CD14-positive monocyte (primary cell): Measurements from ENCODE around the gene IFIT5. TPM values are rescaled to one million over a fixed set of nuclear protein-coding genes. Genes with fewer than 3 reads are reported as not detected.
A peak's percentile ranks its signal among the peaks of the same experiment; 100 is the strongest.
"Not testable (repeated sequence)": the region's sequence is repeated elsewhere in the genome, so short reads cannot be mapped to it uniquely, and the experiment has no call there.

Experiments used
- DNase-seq, 3 donors: peaks; one replicate each; pipeline ENCODE4 v3.0.0-alpha.2; 2011 to 2022
- H2AFZ ChIP-seq: 2 replicates; pipeline ENCODE4 v1.6.0; 2012; ENCODE audit warnings: mild to moderate bottlenecking, low read depth, low read length, inconsistent platforms; ENCODE audit not compliant: insufficient read depth, poor library complexity, severe bottlenecking
- H3K27ac ChIP-seq, 2 donors: 1 replicate in 1 of 2; 2 replicates in 1 of 2; pipeline ENCODE4 v1.5.1; 2012 to 2013; ENCODE audit warnings: low read length in 2 of 2, control low read depth in 1 of 2, inconsistent platforms in 1 of 2, low read depth in 1 of 2, mild to moderate bottlenecking in 1 of 2
- H3K27me3 ChIP-seq, 2 donors: one replicate each; pipeline versions ENCODE4 v1.6.0 to v1.6.1; 2011 to 2013; ENCODE audit warnings: low read length in 2 of 2; ENCODE audit not compliant: control insufficient read depth in 2 of 2, insufficient read depth in 2 of 2
- H3K36me3 ChIP-seq, 2 donors: replicated peaks in 1 of 2; 1 replicate in 1 of 2; 2 replicates in 1 of 2; pipeline versions ENCODE4 v1.5.1 to v1.6.1; 2012 to 2013; ENCODE audit warnings: low read length in 2 of 2, control low read depth in 1 of 2, inconsistent platforms in 1 of 2, mild to moderate bottlenecking in 1 of 2; ENCODE audit not compliant: insufficient read depth in 2 of 2, control insufficient read depth in 1 of 2
- H3K4me1 ChIP-seq, 2 donors: 1 replicate in 1 of 2; 2 replicates in 1 of 2; pipeline versions ENCODE4 v1.5.1 to v1.6.1; 2012 to 2013; ENCODE audit warnings: low read length in 2 of 2, control low read depth in 1 of 2, inconsistent platforms in 1 of 2, mild to moderate bottlenecking in 1 of 2, moderate library complexity in 1 of 2; ENCODE audit not compliant: insufficient read depth in 2 of 2, control insufficient read depth in 1 of 2
- H3K4me2 ChIP-seq: replicated peaks from 2 replicates; pipeline ENCODE3; 2012; ENCODE audit warnings: low read length, moderate library complexity, mild to moderate bottlenecking; ENCODE audit not compliant: poor library complexity, severe bottlenecking; ENCODE audit errors: extremely low read depth
- H3K4me3 ChIP-seq, 3 experiments: fragments of 200-600 bp in 1 of 3; sonication (generic) in 1 of 3; replicated peaks in 1 of 3; 1 replicate in 2 of 3; 2 replicates in 1 of 3; pipeline ENCODE4 v1.5.1; 2011 to 2013; ENCODE audit warnings: low read length in 3 of 3, mild to moderate bottlenecking in 3 of 3, control low read depth in 2 of 3, low read depth in 2 of 3, inconsistent platforms in 1 of 3, moderate library complexity in 1 of 3
- H3K79me2 ChIP-seq: 2 replicates; pipeline ENCODE4 v1.6.0; 2012; ENCODE audit warnings: mild to moderate bottlenecking, control low read depth, inconsistent platforms, low read length, moderate library complexity; ENCODE audit not compliant: insufficient read depth
- H3K9ac ChIP-seq: 2 replicates; pipeline ENCODE4 v1.6.0; 2017; ENCODE audit warnings: low read length, mild to moderate bottlenecking; ENCODE audit not compliant: insufficient read depth, poor library complexity, severe bottlenecking
- H3K9me3 ChIP-seq, 2 donors: replicated peaks in 1 of 2; 1 replicate in 1 of 2; 2 replicates in 1 of 2; pipeline versions ENCODE4 v1.5.1 to v1.6.1; 2012 to 2013; ENCODE audit warnings: low read length in 2 of 2, control low read depth in 1 of 2; ENCODE audit not compliant: control insufficient read depth in 1 of 2, insufficient read depth in 1 of 2
- H4K20me1 ChIP-seq: 2 replicates; pipeline ENCODE4 v1.6.0; 2012; ENCODE audit warnings: mild to moderate bottlenecking, low read length, control low read depth, moderate library complexity; ENCODE audit not compliant: insufficient read depth
- H3K27ac Mint-ChIP-seq, 7 donors: one replicate each; pipeline ENCODE4 v1.8.0; 2020; ENCODE audit warnings: mild to moderate bottlenecking in 7 of 7, mixed read lengths in 7 of 7, moderate library complexity in 6 of 7, inconsistent platforms in 2 of 7
- H3K27me3 Mint-ChIP-seq, 3 donors: one replicate each; pipeline ENCODE4 v1.8.0; 2021 to 2022; ENCODE audit warnings: low read depth in 3 of 3, mild to moderate bottlenecking in 3 of 3, mixed read lengths in 3 of 3, moderate library complexity in 3 of 3, inconsistent platforms in 1 of 3
- H3K36me3 Mint-ChIP-seq, 2 donors: one replicate each; pipeline ENCODE4 v1.8.0; 2020; ENCODE audit warnings: mixed read lengths in 2 of 2, inconsistent platforms in 1 of 2, mild to moderate bottlenecking in 1 of 2
- H3K4me1 Mint-ChIP-seq: one replicate; pipeline ENCODE4 v1.8.0; 2020; ENCODE audit warnings: mild to moderate bottlenecking, mixed read lengths
- H3K4me3 Mint-ChIP-seq, 2 donors: one replicate each; pipeline ENCODE4 v1.8.0; 2020; ENCODE audit warnings: mild to moderate bottlenecking in 2 of 2, mixed read lengths in 2 of 2, moderate library complexity in 1 of 2
- H3K9me3 Mint-ChIP-seq, 7 donors: one replicate each; pipeline ENCODE4 v1.8.0; 2020 to 2022; ENCODE audit warnings: mixed read lengths in 7 of 7, mild to moderate bottlenecking in 6 of 7, moderate library complexity in 6 of 7, inconsistent platforms in 2 of 7
- WGBS: methylation state at CpG from one replicate; pipeline ENCODE4 v1.1.5; 2013; ENCODE audit warnings: missing lambda C conversion rate; ENCODE audit not compliant: insufficient coverage; 5-methylcytosine and 5-hydroxymethylcytosine counted together
- intact Hi-C, 2 donors: fragments of 100-400 bp; cut with micrococcal nuclease; formaldehyde crosslinking; loops; one replicate each; pipeline versions ENCODE4 v1.15.0 to v1.15.1; 2023
- polyA plus RNA-seq, 3 donors: library from polyadenylated mRNA; depleted of rRNA in 1 of 3; unstranded in 2 of 3; stranded (reverse) in 1 of 3; fragments of 300-500 nt in 2 of 3; fragments of >200 nt in 1 of 3; fragmentation: Illumina TruSeq in 2 of 3; gene quantifications; 1 replicate in 2 of 3; 2 replicates in 1 of 3; pipeline ENCODE4 v1.2.3, GENCODE V29; 2012 to 2021

The IFIT5 gene
- polyA plus RNA-seq, 3 donors, result 2.4 to 8.0 (median 5.8) TPM

DNA sequence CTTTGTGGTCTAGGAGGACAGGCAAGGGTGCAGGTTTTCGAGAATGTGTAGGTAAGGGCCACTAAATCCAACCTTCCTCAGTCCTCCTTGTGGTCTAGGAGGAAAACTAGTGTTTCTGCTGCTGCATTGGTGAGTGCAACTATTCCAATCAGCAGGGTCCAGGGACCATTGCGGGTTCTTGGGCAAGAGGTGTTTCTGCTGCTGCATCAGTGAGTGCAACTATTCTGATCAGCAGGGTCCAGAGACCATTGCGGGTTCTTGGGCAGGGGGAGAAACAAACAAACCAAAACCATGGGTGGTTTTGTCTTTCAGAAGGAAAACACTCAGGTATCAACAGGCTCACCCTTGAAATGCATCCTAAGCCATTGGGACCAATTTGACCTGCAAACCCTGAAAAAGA is 6.6 kb upstream of the IFIT5 start:
- H3K9ac ChIP-seq, H3K79me2 ChIP-seq, H2AFZ ChIP-seq, H3K27ac Mint-ChIP-seq, intact Hi-C loops, H3K4me3 Mint-ChIP-seq, H3K4me3 ChIP-seq, H3K27me3 Mint-ChIP-seq, H3K27ac ChIP-seq, H4K20me1 ChIP-seq, H3K27me3 ChIP-seq, H3K4me2 ChIP-seq, DNase-seq: not testable (repeated sequence)
- peaks cover 4 to 14% of the 10 kb centered on the region in 2 donors for H3K36me3 ChIP-seq
- Mint-ChIP-seq H3K4me1 (peaks cover 21% of the 10 kb centered on the region), H3K9me3 (peaks cover 5 to 16% (median 9%) of the 10 kb centered on the region in 7 donors), H3K36me3 (peaks cover 12 to 15% of the 10 kb centered on the region in 2 donors)
- WGBS, result 100% methylated on average over 2 of the region's 3 CpGs
- peaks cover 11 to 17% of the 10 kb centered on the region in 2 donors for H3K4me1 ChIP-seq
- H3K9me3 ChIP-seq, result peaks cover 6 to 12% of the 10 kb centered on the region in 2 donors

- DNase-seq, H3K4me2 ChIP-seq, H3K36me3 Mint-ChIP-seq, H3K27me3 ChIP-seq, H3K9ac ChIP-seq, H3K27ac Mint-ChIP-seq, H3K79me2 ChIP-seq, H3K27me3 Mint-ChIP-seq, intact Hi-C loops, H3K4me3 ChIP-seq, H3K36me3 ChIP-seq, H3K4me3 Mint-ChIP-seq, H3K27ac ChIP-seq, H2AFZ ChIP-seq, H4K20me1 ChIP-seq: not testable (repeated sequence)
- Mint-ChIP-seq H3K4me1 (peaks cover 26% of the 10 kb centered on the region), H3K9me3 (peaks cover 5 to 16% (median 9%) of the 10 kb centered on the region in 7 donors)
- 97% methylated on average over 4 of the region's 5 CpGs for WGBS
- peaks cover 17 to 23% of the 10 kb centered on the region in 2 donors for H3K4me1 ChIP-seq
- H3K9me3 ChIP-seq, result peaks cover 6 to 12% of the 10 kb centered on the region in 2 donors
Observed at GRCh38 chr10:89409282-89409681, 5.1 kb upstream of the IFIT5 start.

- H3K36me3 ChIP-seq, H3K4me3 ChIP-seq, H3K4me3 Mint-ChIP-seq, H3K36me3 Mint-ChIP-seq, H4K20me1 ChIP-seq, H3K27me3 Mint-ChIP-seq, H3K4me2 ChIP-seq, H3K9ac ChIP-seq, H2AFZ ChIP-seq, H3K27me3 ChIP-seq: not testable (repeated sequence)
- Histone ChIP-seq H3K4me1 (peaks cover 18 to 26% of the 10 kb centered on the region in 2 donors), H3K79me2 (peaks cover 15% of the 10 kb centered on the region), H3K9me3 (peaks cover 6 to 12% of the 10 kb centered on the region in 2 donors), H3K27ac (peak overlapping the region in 1 of 2 donors; percentile 26)
- H3K9me3 Mint-ChIP-seq, result peaks cover 5 to 16% (median 9%) of the 10 kb centered on the region in 7 donors
- H3K27ac Mint-ChIP-seq, result peak overlapping the region in 1 of 7 donors; percentile 6
- DNase-seq, result peak in 1 of 3 donors; percentile 22
- H3K4me1 Mint-ChIP-seq, result peaks cover 30% of the 10 kb centered on the region
- no CpG with 5 or more reads among the region's 5 CpGs for WGBS
- intact Hi-C loops, result loop anchor here in 1 of 2 donors (10.0 kb wide), 1 partner anchor 106 kb away; the partner anchor contains the start of gene IFIT2
Observed at GRCh38 chr10:89410551-89410950, 3.8 kb upstream of the IFIT5 start.

DNA sequence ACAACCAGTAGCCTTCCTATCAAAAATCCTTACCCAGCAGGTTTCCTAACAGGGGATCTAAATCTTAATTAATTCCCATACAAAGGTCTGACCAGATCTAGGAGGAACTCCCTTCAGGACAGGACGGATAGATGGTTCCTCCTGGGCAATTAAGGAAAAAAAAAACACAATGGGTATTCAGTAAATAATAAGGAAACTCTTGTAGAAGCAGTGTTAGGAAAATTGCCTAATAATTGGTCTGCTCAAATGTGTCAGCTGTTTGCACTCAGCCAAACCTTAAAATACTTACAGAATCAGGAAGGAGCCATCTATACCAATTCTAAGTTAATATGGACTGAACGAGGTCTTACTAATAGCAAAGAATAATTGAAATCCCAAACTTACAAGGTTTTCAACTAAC is 3.2 kb upstream of the IFIT5 start:
- not testable (repeated sequence) for H4K20me1 ChIP-seq, H3K36me3 Mint-ChIP-seq, H3K4me3 ChIP-seq, H3K36me3 ChIP-seq, H3K4me2 ChIP-seq, H2AFZ ChIP-seq, H3K4me3 Mint-ChIP-seq, H3K9ac ChIP-seq, H3K27me3 Mint-ChIP-seq, H3K27me3 ChIP-seq, H3K9me3 ChIP-seq
- Histone ChIP-seq H3K27ac (peak overlapping the region in 1 of 2 donors; percentile 26), H3K4me1 (peaks cover 24 to 31% of the 10 kb centered on the region in 2 donors), H3K79me2 (peaks cover 21% of the 10 kb centered on the region)
- intact Hi-C loops, result loop anchor here in 1 of 2 donors (10.0 kb wide), 1 partner anchor 106 kb away; the partner anchor contains the start of gene IFIT2
- peaks cover 36% of the 10 kb centered on the region for H3K4me1 Mint-ChIP-seq
- no CpG with 5 or more reads among the region's 2 CpGs for WGBS
- H3K27ac Mint-ChIP-seq, result peak overlapping the region in 1 of 7 donors; percentile 76
- peaks cover 5 to 13% (median 9%) of the 10 kb centered on the region in 7 donors for H3K9me3 Mint-ChIP-seq
- DNase-seq, result peak in 2 of 3 donors; percentile 7 to 11
